H1 (cell line): ENCODE measurements around the gene BRSK2. TPM values are rescaled to one million over a fixed set of nuclear protein-coding genes. Genes with fewer than 3 reads are reported as not detected.

Experiments
- EZH2 ChIP-seq: fragments of 200-600 bp; sonication (generic); IDR thresholded peaks from 2 replicates; pipeline ENCODE4 v1.7.1; 2012; ENCODE audit warnings: low read depth, mild to moderate bottlenecking, moderate library complexity, low read length, inconsistent platforms; ENCODE audit not compliant: severe bottlenecking
- JUN ChIP-seq: IDR thresholded peaks from 2 replicates; pipeline ENCODE4 v1.6.1; 2011; ENCODE audit warnings: low read depth, mild to moderate bottlenecking, improper control_type of control experiment, low read length
- polyA plus RNA-seq, 7 experiments: library from polyadenylated mRNA; depleted of rRNA in 3 of 7; stranded (reverse) in 5 of 7; unstranded in 2 of 7; fragments of >200 nt in 5 of 7; fragments of 200-250 nt in 2 of 7; gene quantifications; 1 replicate in 5 of 7; 2 replicates in 1 of 7; 4 replicates in 1 of 7; pipeline versions ENCODE4 v1.2.1 to v1.2.3, GENCODE V29; 2011 to 2013; ENCODE audit warnings: missing spikeins in 2 of 7, mixed read lengths in 2 of 7
- total RNA-seq: library from RNA; stranded (reverse); fragmentation: NEBNext Ultra II Directional; extraction: Animal tissue kit (Norgen Biotek cat#: 25700); gene quantifications from 2 replicates; pipeline ENCODE4 v1.2.1, GENCODE V29; 2021

Gene BRSK2
- total and polyA plus RNA-seq, 2 of the 8 experiments (the other 6 are each of a cell fraction or from before 2014, with no cell fraction given) = 17.3 to 27.1 TPM

DNA sequence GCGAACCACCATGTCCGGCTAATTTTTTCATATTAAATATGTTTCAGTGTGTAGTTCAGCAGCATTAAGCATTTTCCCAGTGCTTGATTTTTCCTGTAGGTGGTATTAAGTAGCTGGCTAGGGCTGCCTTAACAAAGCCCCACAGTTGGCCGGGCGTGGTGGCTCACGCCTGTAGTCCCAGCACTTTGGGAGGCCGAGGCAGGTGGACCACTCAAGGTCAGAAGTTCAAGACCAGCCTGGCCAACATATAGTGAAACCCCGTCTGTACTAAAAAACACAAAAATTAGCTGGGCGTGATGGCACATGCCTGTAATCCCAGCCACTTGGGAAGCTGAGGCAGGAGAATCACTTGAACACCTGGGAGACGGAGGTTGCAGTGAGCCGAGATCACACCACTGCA lies 46.8 kb upstream of the BRSK2 start (continued):
- TF ChIP-seq EZH2 (no peak), JUN (no peak)
